HepG2 (cell line): ENCODE results near the gene CLCN4. TPM values are rescaled to one million over a fixed set of nuclear protein-coding genes. Genes with fewer than 3 reads are reported as not detected.

ENCODE experiments used
- ATAC-seq: fragments of 200-7000 bp; cut with Tn5 transposase; 3 replicates; pipeline ENCODE4 v1.9.1; 2020; ENCODE audit warnings: mild to moderate bottlenecking, moderate library complexity
- BruUV-seq: library from RNA; stranded (reverse); fragments of 400-500 nt; replicated peaks from 2 replicates; lab custom pipeline; 2021; lab: Mats Ljungman, UMichigan
- CTCF ChIA-PET: fragments of 300-600 bp; formaldehyde crosslinking; extraction: SDS; loops from one replicate; lab custom pipeline; 2021; ENCODE audit warnings: low total read pairs, inconsistent platforms, low intra/inter-chr PET ratio; lab: Yijun Ruan, JAX
- POLR2A ChIA-PET: fragments of 350-600 bp; sonication (Branson Sonifier 250); formaldehyde crosslinking; loops from one replicate; lab custom pipeline; 2020; ENCODE audit warnings: antibody characterized with exemption, inconsistent platforms; lab: Yijun Ruan, JAX
- DNase-seq: peaks from one replicate; pipeline ENCODE4 v3.0.0-alpha.2; 2015; ENCODE audit warnings: low spot score
- FAIRE-seq: peaks from 3 replicates; lab custom pipeline; 2011; peaks lifted over from hg19 to GRCh38; lab: Jason Lieb, UNC
- H2AFZ ChIP-seq: one replicate; pipeline ENCODE4 v1.6.1; 2011; ENCODE audit warnings: low read length, inconsistent platforms
- H3K27ac ChIP-seq: fragments of 300-600 bp; 3 replicates; pipeline ENCODE4 v1.8.0; 2011; ENCODE audit warnings: mixed run types, mild to moderate bottlenecking, mixed read lengths, low read length, inconsistent platforms; ENCODE audit not compliant: insufficient read depth; ENCODE audit errors: extremely low read length
- H3K27me3 ChIP-seq, 2 experiments: fragments of 200-600 bp in 1 of 2; 2 replicates in 1 of 2; 3 replicates in 1 of 2; pipeline versions ENCODE4 v1.6.0 to v1.8.0; 2011; ENCODE audit warnings: low read length in 2 of 2, mild to moderate bottlenecking in 2 of 2, moderate library complexity in 2 of 2, inconsistent platforms in 1 of 2; ENCODE audit not compliant: insufficient read depth in 2 of 2, control insufficient read depth in 1 of 2
- H3K36me3 ChIP-seq, 2 experiments: fragments of 200-600 bp in 1 of 2; replicated peaks in 1 of 2; 2 replicates in 1 of 2; 3 replicates in 1 of 2; pipeline versions ENCODE4 v1.5.1 to v1.8.0; 2011; ENCODE audit warnings: low read length in 2 of 2, inconsistent platforms in 1 of 2; ENCODE audit not compliant: insufficient read depth in 2 of 2, control insufficient read depth in 1 of 2
- H3K4me1 ChIP-seq: 2 replicates; pipeline ENCODE4 v1.5.1; 2012; ENCODE audit warnings: low read length, inconsistent platforms; ENCODE audit not compliant: insufficient read depth
- H3K4me2 ChIP-seq: 2 replicates; pipeline ENCODE4 v1.6.0; 2011; ENCODE audit warnings: low read depth, low read length, inconsistent platforms
- H3K4me3 ChIP-seq, 3 experiments: fragments of 200-600 bp in 1 of 3; sonication (generic), shearing (Covaris generic) in 1 of 3; replicated peaks in 1 of 3; 2 replicates each; pipeline ENCODE4 v1.5.1; 2011 to 2016; ENCODE audit warnings: low read length in 3 of 3, inconsistent platforms in 2 of 3, low read depth in 2 of 3, mild to moderate bottlenecking in 2 of 3, control low read depth in 1 of 3, mixed read lengths in 1 of 3; ENCODE audit not compliant: insufficient read depth in 1 of 3
- H3K79me2 ChIP-seq: one replicate; pipeline ENCODE4 v1.6.1; 2011; ENCODE audit warnings: low read length, inconsistent platforms; ENCODE audit not compliant: insufficient read depth
- H3K9ac ChIP-seq: 2 replicates; pipeline ENCODE4 v1.6.0; 2011; ENCODE audit warnings: mild to moderate bottlenecking, low read depth, low read length, inconsistent platforms; ENCODE audit not compliant: insufficient read depth
- H3K9me3 ChIP-seq: 2 replicates; pipeline ENCODE4 v1.5.1; 2012; ENCODE audit warnings: mild to moderate bottlenecking, low read length
- H4K20me1 ChIP-seq: 2 replicates; pipeline ENCODE4 v1.6.0; 2011; ENCODE audit warnings: inconsistent platforms, mild to moderate bottlenecking, low read length, moderate library complexity; ENCODE audit not compliant: insufficient read depth
- ARNT2 ChIP-seq: sonication (generic); formaldehyde crosslinking; IDR thresholded peaks from 2 replicates; pipeline ENCODE4 v1.8.0; 2022; ENCODE audit warnings: mild to moderate bottlenecking, low read depth, missing genetic modification reagents, moderate library complexity
- CREB3 ChIP-seq: sonication (generic); formaldehyde crosslinking; IDR thresholded peaks from 2 replicates; pipeline ENCODE4 v1.5.0; 2020; ENCODE audit warnings: missing genetic modification reagents
- HNRNPK ChIP-seq: fragments of 200-400 bp; formaldehyde crosslinking; IDR thresholded peaks from 2 replicates; pipeline ENCODE4 v1.6.1; 2018; ENCODE audit warnings: low read length, low read depth, moderate library complexity, mild to moderate bottlenecking; ENCODE audit not compliant: poor library complexity, severe bottlenecking
- HNRNPLL ChIP-seq: fragments of 200-400 bp; formaldehyde crosslinking; IDR thresholded peaks from 2 replicates; pipeline ENCODE4 v1.6.1; 2017; ENCODE audit warnings: mild to moderate bottlenecking, low read depth, low read length; ENCODE audit not compliant: poor library complexity, severe bottlenecking
- LCORL ChIP-seq, 2 experiments: fragments of 450-650 bp in 1 of 2; sonication (generic) in 1 of 2; formaldehyde crosslinking in 1 of 2; IDR thresholded peaks; 2 replicates each; pipeline versions ENCODE4 v1.5.0 to v1.6.1; 2017 to 2020; ENCODE audit warnings: antibody characterized with exemption in 1 of 2, missing genetic modification reagents in 1 of 2
- NFRKB ChIP-seq: fragments of 450-650 bp; IDR thresholded peaks from 2 replicates; pipeline ENCODE4 v1.6.1; 2017
- POGZ ChIP-seq: sonication (generic); formaldehyde crosslinking; IDR thresholded peaks from 2 replicates; pipeline ENCODE4 v1.4.0; 2020; ENCODE audit warnings: mild to moderate bottlenecking, missing genetic modification reagents
- POLR2AphosphoS2 ChIP-seq: IDR thresholded peaks from 2 replicates; pipeline ENCODE4 v1.6.1; 2011; ENCODE audit warnings: low read depth, low read length, improper control_type of control experiment
- PPARG ChIP-seq: conservative IDR thresholded peaks from 2 replicates; pipeline ENCODE4 v1.6.1; 2016; ENCODE audit warnings: missing biosample characterization, missing genetic modification reagents
- SMAD9 ChIP-seq: sonication (generic); formaldehyde crosslinking; IDR thresholded peaks from 2 replicates; pipeline ENCODE4 v1.5.1; 2020; ENCODE audit warnings: mild to moderate bottlenecking, missing genetic modification reagents
- ZFP41 ChIP-seq: sonication (generic); formaldehyde crosslinking; IDR thresholded peaks from 2 replicates; pipeline ENCODE4 v1.4.0; 2020; ENCODE audit warnings: mild to moderate bottlenecking, missing genetic modification reagents, borderline replicate concordance
- ZNF766 ChIP-seq: sonication (generic); formaldehyde crosslinking; IDR thresholded peaks from 2 replicates; pipeline ENCODE4 v1.5.0; 2020; ENCODE audit warnings: missing genetic modification reagents, borderline replicate concordance
- WGBS: methylation state at CpG from one replicate; pipeline ENCODE4 v1.1.6; 2017; ENCODE audit warnings: low lambda C conversion rate; 5-methylcytosine and 5-hydroxymethylcytosine counted together
- in situ Hi-C: cut with HindIII; loops from 2 replicates; pipeline ENCODE4 v1.10.0; 2017; ENCODE audit warnings: low pct_unique_long_range_greater_than_20kb; ENCODE audit not compliant: extremely low pct_ligation_motif_present
- intact Hi-C: fragments of 100-400 bp; cut with micrococcal nuclease; formaldehyde crosslinking; loops from one replicate; pipeline ENCODE4 v1.10.0; 2022; ENCODE audit not compliant: unreplicated experiment
- polyA plus RNA-seq, 8 experiments: library from polyadenylated mRNA; depleted of rRNA in 3 of 8; stranded (reverse) in 7 of 8; unstranded in 1 of 8; fragments of >200 nt; fragmentation: Illumina TruSeq in 4 of 8; extraction: Trizol in 4 of 8; gene quantifications; 2 replicates each; pipeline versions ENCODE4 v1.2.1 to v1.2.3, GENCODE V29; 2011 to 2016; ENCODE audit warnings: low read depth in 4 of 8, missing spikeins in 1 of 8, mixed read lengths in 1 of 8; ENCODE audit not compliant: insufficient read depth in 1 of 8
- total RNA-seq, 5 experiments: library from RNA; depleted of rRNA; stranded (reverse); fragments of >200 nt; fragmentation: Illumina TruSeq; extraction: Trizol; gene quantifications; 2 replicates each; pipeline ENCODE4 v1.2.3, GENCODE V29; 2016; ENCODE audit warnings: low read depth in 1 of 5
- TF ChIP-seq, protein P1 (sequence below): sonication (generic); formaldehyde crosslinking; IDR thresholded peaks from 2 replicates; pipeline ENCODE4 v1.4.0; 2020; ENCODE audit warnings: missing genetic modification reagents, borderline replicate concordance

The CLCN4 gene
- total and polyA plus RNA-seq, 2 of the 13 experiments (the other 11 are each of a cell fraction or from before 2014, with no cell fraction given), result 1.8 to 2.5 TPM

DNA sequence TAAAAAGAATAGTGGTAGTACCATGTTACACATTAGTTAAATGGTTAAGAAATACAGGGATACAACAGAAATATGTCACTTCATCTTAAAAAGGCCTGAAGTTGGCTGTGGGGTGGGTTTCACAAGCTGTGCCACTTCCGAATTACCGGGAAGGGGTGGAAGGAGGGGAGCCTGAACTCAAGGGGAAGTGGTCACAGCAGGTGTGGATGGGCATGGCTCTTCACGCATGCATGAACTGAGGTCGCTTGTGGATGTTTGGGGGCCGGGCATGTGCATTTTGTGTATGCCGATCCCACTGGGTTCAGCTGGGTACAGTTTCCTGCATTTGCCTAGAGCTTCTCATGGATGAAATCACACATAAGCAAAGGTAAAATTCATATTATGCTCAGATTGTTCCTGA, 64.9 kb downstream of the CLCN4 start:
- no peak for ATAC-seq
- Histone ChIP-seq H4K20me1 (no peaks in the 10 kb centered on the region), H2AFZ (no peak overlapping the region), H3K4me2 (no peak overlapping the region), H3K36me3 (no peaks in the 10 kb centered on the region), H3K27me3 (no peaks in the 10 kb centered on the region), H3K9me3 (no peaks in the 10 kb centered on the region), H3K4me1 (no peaks in the 10 kb centered on the region), H3K79me2 (no peaks in the 10 kb centered on the region), H3K27ac (no peak overlapping the region), H3K4me3 (no peak overlapping the region), H3K9ac (no peak overlapping the region)
- in situ Hi-C loops, result no loop called here
- intact Hi-C loops, result no loop called here
- CTCF ChIA-PET, result no interaction called here
- BruUV-seq, result no TSS peak
- POLR2A ChIA-PET, result no interaction called here
- no peak for FAIRE-seq
- TF ChIP-seq SMAD9 (CRISPR knock-in tag), result no peak
- TF ChIP-seq LCORL (IDR thresholded peaks at IDR 0.05), result no peak
- TF ChIP-seq LCORL (CRISPR knock-in tag; IDR thresholded peaks at IDR 0.05), result no peak
- no peak for TF ChIP-seq POLR2AphosphoS2
- TF ChIP-seq ARNT2 (CRISPR knock-in tag), result no peak
- TF ChIP-seq NFRKB, result no peak
- no peak for TF ChIP-seq CREB3
- TF ChIP-seq ZNF766 (CRISPR knock-in tag), result no peak
- no peak for TF ChIP-seq ZFP41 (CRISPR knock-in tag)
- no peak for TF ChIP-seq POGZ (CRISPR knock-in tag)
- TF ChIP-seq, protein P1, sequence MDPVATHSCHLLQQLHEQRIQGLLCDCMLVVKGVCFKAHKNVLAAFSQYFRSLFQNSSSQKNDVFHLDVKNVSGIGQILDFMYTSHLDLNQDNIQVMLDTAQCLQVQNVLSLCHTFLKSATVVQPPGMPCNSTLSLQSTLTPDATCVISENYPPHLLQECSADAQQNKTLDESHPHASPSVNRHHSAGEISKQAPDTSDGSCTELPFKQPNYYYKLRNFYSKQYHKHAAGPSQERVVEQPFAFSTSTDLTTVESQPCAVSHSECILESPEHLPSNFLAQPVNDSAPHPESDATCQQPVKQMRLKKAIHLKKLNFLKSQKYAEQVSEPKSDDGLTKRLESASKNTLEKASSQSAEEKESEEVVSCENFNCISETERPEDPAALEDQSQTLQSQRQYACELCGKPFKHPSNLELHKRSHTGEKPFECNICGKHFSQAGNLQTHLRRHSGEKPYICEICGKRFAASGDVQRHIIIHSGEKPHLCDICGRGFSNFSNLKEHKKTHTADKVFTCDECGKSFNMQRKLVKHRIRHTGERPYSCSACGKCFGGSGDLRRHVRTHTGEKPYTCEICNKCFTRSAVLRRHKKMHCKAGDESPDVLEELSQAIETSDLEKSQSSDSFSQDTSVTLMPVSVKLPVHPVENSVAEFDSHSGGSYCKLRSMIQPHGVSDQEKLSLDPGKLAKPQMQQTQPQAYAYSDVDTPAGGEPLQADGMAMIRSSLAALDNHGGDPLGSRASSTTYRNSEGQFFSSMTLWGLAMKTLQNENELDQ (CRISPR knock-in tag), result no peak
- TF ChIP-seq HNRNPK, result no peak
- no peak for TF ChIP-seq PPARG
- TF ChIP-seq HNRNPLL, result no peak
- DNase-seq, result no peak
- WGBS, result 98% methylated on average over 4 of the region's 6 CpGs
